Kidney epithelial cell (primary cell): ENCODE data around the gene LENEP. TPM values are rescaled to one million over a fixed set of nuclear protein-coding genes. Genes with fewer than 3 reads are reported as not detected.

Experiments used
- DNase-seq: peaks from one replicate; pipeline ENCODE4 v3.0.0-alpha.2; 2010; ENCODE audit warnings: low read depth
- H3K27me3 ChIP-seq: 2 replicates; pipeline ENCODE4 v1.6.0; 2011; ENCODE audit warnings: low read length; ENCODE audit not compliant: control insufficient read depth, insufficient read depth
- H3K36me3 ChIP-seq: 2 replicates; pipeline ENCODE4 v1.5.1; 2011; ENCODE audit warnings: low read length; ENCODE audit not compliant: control insufficient read depth, insufficient read depth
- H3K4me3 ChIP-seq: 2 replicates; pipeline ENCODE4 v1.5.1; 2011; ENCODE audit warnings: low read depth, mild to moderate bottlenecking, control low read depth, low read length
- CTCF ChIP-seq: IDR thresholded peaks from 2 replicates; pipeline ENCODE4 v1.5.1; 2011; ENCODE audit warnings: mild to moderate bottlenecking, moderate library complexity, low read length, control low read depth, inconsistent platforms; ENCODE audit not compliant: insufficient read depth, poor library complexity, severe bottlenecking
- total RNA-seq: library from RNA; depleted of rRNA; stranded (reverse); fragments of >200 nt; gene quantifications from 2 replicates; pipeline ENCODE4 v1.2.3, GENCODE V29; 2015

LENEP gene
- total RNA-seq, 1 donor from 2014 or later: 1.6 TPM

GRCh38 chr1:155013632-155014031 is 20.2 kb downstream of the LENEP start:
- TF ChIP-seq CTCF: no peak
- H3K36me3 ChIP-seq: no peaks in the 10 kb centered on the region

GRCh38 chr1:155014709-155015508 is 21.5 kb downstream of the LENEP start:
- DNase-seq: no peak
- no peaks in the 10 kb centered on the region for H3K36me3 ChIP-seq
- TF ChIP-seq CTCF: no peak
- H3K27me3 ChIP-seq: no peaks in the 10 kb centered on the region
- no peak overlapping the region for H3K4me3 ChIP-seq

More at GRCh38 chr1:155013632-155014031, 20.2 kb downstream of the LENEP start:
- no peak overlapping the region for H3K4me3 ChIP-seq
- no peak for DNase-seq
- H3K27me3 ChIP-seq: no peaks in the 10 kb centered on the region

GRCh38 chr1:155015527-155016230 is 22.3 kb downstream of the LENEP start:
- no peak for DNase-seq
- no peak for TF ChIP-seq CTCF
- Histone ChIP-seq H3K36me3 (no peaks in the 10 kb centered on the region), H3K27me3 (no peaks in the 10 kb centered on the region), H3K4me3 (no peak overlapping the region)

GRCh38 chr1:155016231-155016831 is 22.9 kb downstream of the LENEP start:
- no peak for TF ChIP-seq CTCF
- no peaks in the 10 kb centered on the region for H3K27me3 ChIP-seq
- no peak for DNase-seq
- no peak overlapping the region for H3K4me3 ChIP-seq
- H3K36me3 ChIP-seq: no peaks in the 10 kb centered on the region

GRCh38 chr1:155017041-155017945 is 23.9 kb downstream of the LENEP start:
- no peak for DNase-seq
- no peaks in the 10 kb centered on the region for H3K27me3 ChIP-seq
- H3K4me3 ChIP-seq: no peak overlapping the region
- no peaks in the 10 kb centered on the region for H3K36me3 ChIP-seq
- TF ChIP-seq CTCF: peak; percentile 100
